ENCODE data around the gene RALGPS1.
"Not testable (repeated sequence)": the region's sequence is repeated elsewhere in the genome, so short reads cannot be mapped to it uniquely, and the experiment has no call there.

RALGPS1 gene

DNA sequence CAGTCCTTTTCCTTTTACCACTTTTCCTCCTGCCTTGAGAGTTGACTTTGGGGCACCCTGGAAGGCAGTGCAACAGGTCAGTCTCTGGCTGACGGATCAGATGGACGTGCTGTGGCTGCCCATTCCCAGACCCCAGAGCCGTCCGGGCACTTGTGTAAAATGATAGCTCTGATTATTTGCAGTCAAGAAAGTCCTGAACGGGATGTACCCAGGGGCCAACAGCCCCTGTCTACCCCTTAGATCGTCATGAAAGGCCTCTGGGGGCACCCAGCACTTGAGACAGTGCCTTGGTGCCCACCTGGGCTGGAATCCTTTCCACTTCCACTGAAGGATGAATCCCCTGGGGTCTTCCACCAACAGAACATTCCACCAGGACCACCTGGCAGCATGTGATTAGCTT, 225.6 kb downstream of the RALGPS1 start:
- no peak overlapping the region for H3K4me3 Mint-ChIP-seq
- no peaks in the 10 kb centered on the region for H3K36me3 Mint-ChIP-seq (ENCODE audit: low read depth)
- intact Hi-C loops (cut with micrococcal nuclease) = no loop called here
- H3K4me1 Mint-ChIP-seq (ENCODE audit: low read depth) = no peaks in the 10 kb centered on the region
- H3K27me3 Mint-ChIP-seq = peaks cover 36% of the 10 kb centered on the region
- no peaks in the 10 kb centered on the region for H3K9me3 Mint-ChIP-seq
- H3K27ac Mint-ChIP-seq = no peak overlapping the region

DNA sequence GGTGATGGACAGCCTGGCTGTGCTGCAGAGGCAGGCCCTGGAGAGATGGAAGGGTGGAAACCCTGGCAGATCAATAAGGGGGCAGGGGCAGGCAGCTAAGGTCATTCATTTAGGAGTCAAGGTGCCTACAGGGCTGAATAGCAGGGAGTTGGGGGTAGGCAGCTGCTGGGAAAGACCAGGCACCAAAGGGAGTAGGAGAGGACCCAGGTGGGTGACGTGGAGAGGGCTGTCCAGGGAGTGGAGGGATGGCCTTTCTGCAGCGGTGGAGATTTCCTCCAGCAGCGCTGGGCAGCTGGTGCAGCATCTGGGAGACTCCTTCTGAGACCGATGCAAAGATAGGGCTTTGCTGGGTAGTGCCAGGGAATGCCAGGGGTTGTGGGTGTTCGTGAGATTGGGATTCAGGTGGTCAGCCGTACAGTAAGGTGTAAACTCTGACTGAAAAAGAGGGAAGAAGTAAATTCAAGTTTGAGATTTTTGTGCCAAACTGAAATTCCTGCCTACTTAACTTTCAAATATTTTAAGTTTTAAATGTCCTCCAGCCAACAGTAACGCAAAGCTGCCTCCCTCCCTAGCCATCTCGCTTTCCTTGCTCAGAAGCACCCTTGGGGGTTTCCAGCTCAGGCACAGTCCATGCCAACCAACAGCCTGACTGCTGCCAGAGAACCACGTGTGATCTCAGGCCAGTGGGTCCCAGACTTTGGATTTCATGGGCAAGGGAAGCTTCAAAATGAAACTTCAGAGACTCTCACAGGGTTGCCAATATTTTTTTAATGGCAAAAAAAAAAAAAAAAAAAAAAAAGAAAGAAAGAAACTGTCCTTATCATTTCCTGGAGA, 226.5 kb downstream of the RALGPS1 start:
- peaks cover 35% of the 10 kb centered on the region for H3K27me3 Mint-ChIP-seq
- H3K36me3 Mint-ChIP-seq (ENCODE audit: low read depth) = no peaks in the 10 kb centered on the region
- H3K4me1 Mint-ChIP-seq (ENCODE audit: low read depth) = no peaks in the 10 kb centered on the region
- H3K4me3 Mint-ChIP-seq = no peak overlapping the region
- H3K9me3 Mint-ChIP-seq = no peaks in the 10 kb centered on the region
- intact Hi-C loops (cut with micrococcal nuclease) = no loop called here
- H3K27ac Mint-ChIP-seq = no peak overlapping the region

DNA sequence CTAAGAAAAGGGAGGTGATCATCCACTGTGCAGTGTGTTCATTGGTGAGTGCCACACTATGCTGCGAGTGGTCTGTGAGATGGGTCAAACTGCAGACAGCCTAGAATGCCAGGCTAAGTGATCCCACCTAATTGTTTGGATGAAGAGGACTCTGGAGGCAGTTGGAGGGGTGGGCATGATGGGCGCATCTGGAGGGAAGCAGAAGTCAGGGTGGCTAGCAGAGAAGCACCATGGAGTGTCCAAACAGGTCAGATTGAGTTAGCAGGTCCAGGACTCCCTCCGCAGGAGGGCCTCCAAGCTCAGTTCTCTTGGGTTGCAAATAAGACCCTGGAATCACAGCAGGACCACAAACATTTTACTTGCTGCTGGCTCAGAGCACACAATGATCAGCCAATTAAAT, 227.7 kb downstream of the RALGPS1 start:
- no peaks in the 10 kb centered on the region for H3K9me3 Mint-ChIP-seq
- H3K36me3 Mint-ChIP-seq (ENCODE audit: low read depth) = no peaks in the 10 kb centered on the region
- H3K4me3 Mint-ChIP-seq = no peak overlapping the region
- no peaks in the 10 kb centered on the region for H3K4me1 Mint-ChIP-seq (ENCODE audit: low read depth)
- intact Hi-C loops (cut with micrococcal nuclease) = no loop called here
- peaks cover 32% of the 10 kb centered on the region for H3K27me3 Mint-ChIP-seq
- H3K27ac Mint-ChIP-seq = no peak overlapping the region

DNA sequence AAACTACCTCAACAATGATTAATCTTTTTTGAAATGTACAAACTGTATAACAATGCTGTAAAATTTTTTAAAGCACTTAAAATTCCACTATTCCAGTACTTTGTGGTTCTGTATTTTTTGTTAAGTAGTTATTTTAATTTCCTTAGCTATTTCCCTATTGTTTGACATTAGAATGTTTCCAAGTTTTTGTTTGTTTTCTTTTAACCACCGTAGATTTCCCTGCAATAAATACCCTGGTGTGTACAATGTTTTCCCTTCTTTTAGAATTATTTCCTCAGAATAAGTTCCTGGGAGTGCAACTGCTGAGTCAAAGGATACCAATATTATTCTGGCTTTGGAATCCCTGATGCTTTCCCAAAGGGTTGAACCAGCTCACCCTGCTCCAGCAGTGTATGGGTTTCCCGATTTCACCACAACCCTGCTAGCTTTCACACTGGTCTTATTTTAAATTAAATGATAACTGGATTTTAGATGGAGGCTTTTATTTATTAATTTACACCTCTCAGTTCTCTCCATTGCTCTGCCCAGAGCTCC, 228.4 kb downstream of the RALGPS1 start:
- H3K4me1 Mint-ChIP-seq (ENCODE audit: low read depth) = no peaks in the 10 kb centered on the region
- H3K27ac Mint-ChIP-seq = no peak overlapping the region
- no peaks in the 10 kb centered on the region for H3K9me3 Mint-ChIP-seq
- peaks cover 32% of the 10 kb centered on the region for H3K27me3 Mint-ChIP-seq
- no peak overlapping the region for H3K4me3 Mint-ChIP-seq
- H3K36me3 Mint-ChIP-seq (ENCODE audit: low read depth) = no peaks in the 10 kb centered on the region
- intact Hi-C loops (cut with micrococcal nuclease) = no loop called here

DNA sequence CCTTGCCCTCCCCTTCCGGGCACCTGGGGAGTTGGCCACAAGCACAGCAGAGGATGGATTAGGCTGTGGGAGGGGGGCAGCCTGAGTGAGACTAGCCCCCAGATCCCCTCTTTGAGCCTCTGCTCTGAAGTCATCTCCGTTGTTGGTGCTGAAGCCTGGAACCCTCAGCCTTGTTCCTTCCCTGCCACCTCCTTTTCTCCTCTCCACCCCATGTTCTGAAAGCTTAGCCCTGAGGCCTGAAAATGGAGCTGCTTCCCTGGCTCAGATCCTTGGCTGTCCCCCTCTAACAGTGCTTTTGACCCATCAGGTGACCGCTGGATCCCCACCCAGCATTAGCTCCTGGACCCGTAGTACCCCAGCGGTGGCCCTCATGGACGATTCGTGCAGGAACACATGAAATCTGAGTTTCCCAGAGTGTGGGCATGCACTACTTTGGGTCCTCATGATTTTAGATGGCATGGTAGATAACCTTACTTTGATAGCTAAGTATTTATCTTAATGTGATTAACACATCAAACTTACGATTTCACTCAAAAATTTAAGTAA, 229.4 kb downstream of the RALGPS1 start:
- Mint-ChIP-seq H3K4me1 (ENCODE audit: low read depth) (no peaks in the 10 kb centered on the region), H3K27ac (no peak overlapping the region), H3K27me3 (peaks cover 36% of the 10 kb centered on the region), H3K36me3 (ENCODE audit: low read depth) (no peaks in the 10 kb centered on the region), H3K9me3 (no peaks in the 10 kb centered on the region), H3K4me3 (no peak overlapping the region)
- intact Hi-C loops (cut with micrococcal nuclease) = no loop called here

DNA sequence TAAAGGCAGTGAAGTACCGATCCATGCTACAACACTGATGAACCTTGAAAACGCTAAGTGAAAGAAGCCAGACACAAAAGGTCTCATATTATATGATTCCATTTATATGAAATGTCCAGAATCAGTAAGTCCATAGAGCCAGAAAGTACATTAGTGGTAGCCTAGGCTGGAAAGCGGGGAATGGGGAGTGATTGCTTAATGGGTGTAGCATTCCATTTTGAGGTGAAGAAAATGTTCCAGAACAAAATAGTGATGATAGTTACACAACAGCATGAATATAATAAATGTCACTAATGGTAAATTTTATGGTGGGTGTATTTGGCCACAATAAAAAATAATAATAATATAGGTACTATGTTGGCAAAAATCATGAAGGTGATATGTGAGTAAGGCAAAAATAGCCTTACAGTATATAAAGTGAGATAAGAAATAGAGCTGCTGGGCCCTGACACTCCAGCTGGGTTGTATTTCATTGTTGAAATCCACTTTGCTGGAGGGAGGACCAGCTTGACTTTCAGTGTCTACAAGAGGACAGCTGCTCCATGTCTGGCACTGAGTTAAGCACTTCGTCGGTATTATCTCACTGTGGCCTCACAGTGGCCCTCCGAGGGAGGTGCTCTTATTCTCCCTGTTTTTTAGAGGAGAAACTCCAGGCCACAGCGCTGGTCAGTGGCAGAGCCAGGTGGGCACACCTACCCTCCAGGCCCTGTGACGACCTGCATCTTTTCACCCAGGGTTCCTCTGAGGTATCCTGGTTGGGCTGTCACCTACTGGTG, 230.3 kb downstream of the RALGPS1 start:
- Mint-ChIP-seq H3K4me1 (ENCODE audit: low read depth) (no peaks in the 10 kb centered on the region), H3K36me3 (ENCODE audit: low read depth) (no peaks in the 10 kb centered on the region), H3K4me3 (no peak overlapping the region), H3K27ac (no peak overlapping the region), H3K9me3 (no peaks in the 10 kb centered on the region), H3K27me3 (peaks cover 33% of the 10 kb centered on the region)
- intact Hi-C loops (cut with micrococcal nuclease) = no loop called here

DNA sequence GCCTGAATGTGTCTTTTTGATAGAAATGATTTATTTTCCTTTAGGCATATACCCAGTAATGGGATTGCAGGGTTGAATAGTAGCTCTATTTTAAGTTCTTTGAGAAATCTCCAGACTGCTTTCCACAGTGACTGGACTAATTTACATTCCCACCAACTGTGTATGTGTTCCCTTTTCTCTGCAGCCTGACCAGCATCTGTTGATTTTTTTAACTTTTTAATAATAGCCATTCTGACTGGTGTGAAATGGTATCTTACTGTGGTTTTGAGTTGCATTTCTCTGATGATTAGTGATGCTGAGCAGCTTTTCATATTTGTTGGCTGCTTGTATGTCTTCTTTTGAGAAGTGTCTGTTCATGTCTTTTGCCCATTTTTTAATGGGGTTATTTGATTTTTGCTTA, 232.3 kb downstream of the RALGPS1 start:
- H3K27ac Mint-ChIP-seq; H3K36me3 Mint-ChIP-seq (ENCODE audit: low read depth); H3K4me3 Mint-ChIP-seq; H3K4me1 Mint-ChIP-seq (ENCODE audit: low read depth); intact Hi-C loops (cut with micrococcal nuclease); H3K9me3 Mint-ChIP-seq: not testable (repeated sequence)
- peaks cover 41% of the 10 kb centered on the region for H3K27me3 Mint-ChIP-seq

DNA sequence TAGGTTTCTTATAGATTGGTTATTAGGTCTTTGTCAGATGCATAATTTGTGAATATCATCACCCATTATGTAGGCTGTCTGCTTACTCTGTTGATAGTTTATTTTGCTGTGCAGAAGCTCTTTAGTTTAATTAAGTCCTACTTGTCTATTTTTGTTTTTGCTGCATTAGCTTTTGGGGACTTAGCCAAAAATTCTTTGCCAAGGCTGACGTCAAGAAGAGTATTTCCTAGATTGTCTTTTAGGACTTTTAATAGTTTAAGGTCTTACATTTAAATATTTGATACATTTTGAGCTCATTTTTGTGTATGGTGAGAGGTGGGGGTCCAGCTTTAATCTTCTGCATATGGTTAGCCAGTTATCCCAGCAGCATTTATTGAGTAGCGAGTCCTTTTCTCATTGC, 232.7 kb downstream of the RALGPS1 start:
- no peaks in the 10 kb centered on the region for H3K4me1 Mint-ChIP-seq (ENCODE audit: low read depth)
- H3K36me3 Mint-ChIP-seq (ENCODE audit: low read depth) = no peaks in the 10 kb centered on the region
- H3K27ac Mint-ChIP-seq = no peak overlapping the region
- intact Hi-C loops (cut with micrococcal nuclease) = no loop called here
- peaks cover 40% of the 10 kb centered on the region for H3K27me3 Mint-ChIP-seq
- no peak overlapping the region for H3K4me3 Mint-ChIP-seq
- H3K9me3 Mint-ChIP-seq = no peaks in the 10 kb centered on the region

DNA sequence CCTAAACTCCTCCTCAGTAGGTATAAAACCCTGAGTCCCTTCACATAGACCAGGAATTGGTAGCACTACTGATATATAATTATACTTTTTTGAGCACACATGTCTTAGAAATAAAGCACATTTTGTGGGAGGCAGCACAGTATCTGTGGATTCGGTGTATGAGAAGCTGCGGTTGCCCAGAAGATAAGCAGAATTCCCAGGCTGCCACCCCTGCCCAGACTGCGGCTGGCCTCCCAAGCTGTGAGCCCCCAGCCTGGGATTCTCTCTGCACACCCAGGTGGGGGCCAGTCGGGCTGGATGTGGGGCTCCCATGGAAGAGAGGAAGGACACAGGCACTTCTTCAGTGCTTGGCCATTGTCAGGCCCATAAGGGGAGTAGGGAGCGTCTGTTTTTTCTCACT, 233.4 kb downstream of the RALGPS1 start:
- H3K36me3 Mint-ChIP-seq (ENCODE audit: low read depth) = no peaks in the 10 kb centered on the region
- intact Hi-C loops (cut with micrococcal nuclease) = no loop called here
- H3K9me3 Mint-ChIP-seq = no peaks in the 10 kb centered on the region
- H3K4me1 Mint-ChIP-seq (ENCODE audit: low read depth) = no peaks in the 10 kb centered on the region
- H3K27me3 Mint-ChIP-seq = peaks cover 37% of the 10 kb centered on the region
- H3K27ac Mint-ChIP-seq = no peak overlapping the region
- H3K4me3 Mint-ChIP-seq = no peak overlapping the region

DNA sequence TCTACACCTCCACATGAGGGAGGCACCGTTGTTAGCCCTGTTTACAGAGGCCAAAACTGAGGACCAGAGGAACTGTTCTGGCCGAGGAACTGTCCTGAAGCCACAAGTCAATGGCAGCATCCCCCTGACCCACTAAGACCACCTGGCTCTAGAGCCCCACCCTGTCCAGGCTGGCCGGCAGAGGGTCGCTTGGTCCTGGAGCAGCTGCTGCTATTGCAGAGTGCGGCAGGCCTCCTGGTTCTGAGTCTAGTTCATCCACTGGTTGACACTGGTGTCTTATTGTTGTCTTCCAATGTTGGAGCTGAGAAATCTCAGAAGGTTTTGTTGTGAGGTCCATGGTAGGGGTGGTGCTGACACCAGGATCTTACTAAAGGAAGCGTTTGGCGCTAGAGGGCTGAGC, 234.4 kb downstream of the RALGPS1 start:
- intact Hi-C loops (cut with micrococcal nuclease) = no loop called here
- Mint-ChIP-seq H3K9me3 (no peaks in the 10 kb centered on the region), H3K4me3 (no peak overlapping the region), H3K4me1 (ENCODE audit: low read depth) (peaks cover 10% of the 10 kb centered on the region), H3K27me3 (peaks cover 34% of the 10 kb centered on the region), H3K36me3 (ENCODE audit: low read depth) (no peaks in the 10 kb centered on the region), H3K27ac (no peak overlapping the region)

DNA sequence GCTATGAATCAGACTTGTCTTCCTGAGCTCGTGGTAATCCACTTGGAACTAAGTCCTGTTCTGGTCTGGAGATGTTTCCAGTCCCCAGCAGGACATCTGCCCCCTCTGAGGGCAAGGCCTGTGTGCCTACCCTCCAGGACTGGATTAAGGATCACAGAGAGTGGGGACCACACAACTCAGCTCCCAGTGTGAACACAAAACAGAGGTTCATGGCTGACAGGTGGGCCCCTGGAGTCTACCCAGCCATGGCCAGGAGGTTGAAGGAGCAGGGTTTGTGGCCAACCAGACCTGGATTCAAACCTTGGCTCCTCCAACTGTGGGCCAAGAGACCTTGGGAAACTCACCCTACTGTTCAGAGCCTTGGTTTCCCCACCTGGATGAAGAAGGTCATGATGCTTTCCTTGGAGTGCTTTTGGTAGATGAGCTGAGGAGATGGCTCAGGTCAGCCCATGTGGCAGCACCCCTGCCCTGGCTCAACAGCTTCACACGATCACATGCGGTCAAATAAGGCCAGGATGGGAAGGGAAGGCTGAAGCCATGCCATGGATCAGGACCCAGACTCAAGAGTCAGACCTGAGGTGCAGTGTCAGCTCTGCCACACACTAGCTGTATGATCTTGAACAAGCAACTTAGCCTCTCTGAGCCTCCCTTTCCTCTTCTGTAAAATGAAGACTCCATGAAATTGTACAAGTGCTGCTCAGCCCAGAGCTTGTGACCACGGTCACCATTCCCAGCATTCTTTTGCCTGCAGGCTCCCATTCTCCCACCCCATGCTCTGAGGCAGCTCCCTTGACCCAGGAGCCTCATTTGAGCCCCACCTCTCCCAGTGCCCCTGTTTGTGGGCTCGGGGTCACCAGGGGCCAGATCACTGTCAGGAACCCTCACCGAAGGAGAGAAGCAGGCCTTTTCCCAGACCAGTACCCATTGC, 235.1 kb downstream of the RALGPS1 start:
- peaks cover 16% of the 10 kb centered on the region for H3K4me1 Mint-ChIP-seq (ENCODE audit: low read depth)
- no peaks in the 10 kb centered on the region for H3K9me3 Mint-ChIP-seq
- H3K27me3 Mint-ChIP-seq = peaks cover 33% of the 10 kb centered on the region
- no peak overlapping the region for H3K4me3 Mint-ChIP-seq
- H3K36me3 Mint-ChIP-seq (ENCODE audit: low read depth) = no peaks in the 10 kb centered on the region
- intact Hi-C loops (cut with micrococcal nuclease) = no loop called here
- no peak overlapping the region for H3K27ac Mint-ChIP-seq

DNA sequence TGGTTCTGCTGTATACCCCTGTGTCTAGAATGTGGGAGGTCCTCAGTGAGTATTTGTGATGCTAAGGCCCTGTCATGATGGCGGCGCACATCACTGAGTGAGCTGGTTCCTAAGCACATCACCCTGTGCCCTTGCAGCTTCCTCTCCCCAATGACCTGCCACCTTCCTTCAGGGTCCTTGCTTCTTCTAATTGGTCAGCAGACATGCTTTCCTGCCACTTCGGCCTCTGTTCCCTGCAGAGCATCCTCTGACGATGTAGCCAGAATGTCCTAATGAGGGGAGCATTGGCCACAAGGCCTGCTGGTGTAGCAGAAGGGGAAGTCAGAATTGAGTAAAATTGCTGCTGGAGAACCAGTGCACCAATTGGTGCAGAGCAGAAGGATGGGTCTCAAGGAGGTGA, 238.9 kb downstream of the RALGPS1 start:
- Mint-ChIP-seq H3K4me1 (ENCODE audit: low read depth) (peaks cover 25% of the 10 kb centered on the region), H3K36me3 (ENCODE audit: low read depth) (no peaks in the 10 kb centered on the region), H3K9me3 (no peaks in the 10 kb centered on the region), H3K4me3 (no peak overlapping the region), H3K27me3 (peaks cover 28% of the 10 kb centered on the region), H3K27ac (peak overlapping the region; percentile 79)
- intact Hi-C loops (cut with micrococcal nuclease) = no loop called here

DNA sequence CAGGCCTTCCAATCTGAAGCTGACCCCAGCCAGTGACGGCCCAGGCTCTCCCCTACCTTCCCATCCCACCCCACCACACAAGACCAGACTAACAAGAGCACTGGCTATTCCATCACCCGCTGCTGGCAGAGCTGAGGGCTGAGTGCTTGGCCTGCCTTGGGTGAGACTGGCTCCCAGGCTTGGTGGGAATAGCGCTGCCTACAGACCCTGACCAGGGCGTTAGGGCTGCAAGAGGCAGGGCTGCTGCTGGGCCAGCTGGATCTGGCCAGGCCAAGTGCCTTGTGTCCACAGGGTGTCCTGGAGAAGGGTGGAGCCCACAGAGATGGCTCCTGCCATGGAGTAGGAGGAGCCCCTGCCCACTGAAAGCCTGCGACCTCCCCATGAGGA, 239.4 kb downstream of the RALGPS1 start:
- no peaks in the 10 kb centered on the region for H3K9me3 Mint-ChIP-seq

More for the DNA sequence above, 239.4 kb downstream of the RALGPS1 start:
- Mint-ChIP-seq H3K4me3 (no peak overlapping the region), H3K36me3 (ENCODE audit: low read depth) (no peaks in the 10 kb centered on the region), H3K4me1 (ENCODE audit: low read depth) (peaks cover 25% of the 10 kb centered on the region), H3K27me3 (peaks cover 24% of the 10 kb centered on the region), H3K27ac (peak overlapping the region; percentile 79)
- intact Hi-C loops (cut with micrococcal nuclease) = no loop called here
